ENCODE results near the gene BST2. TPM values are rescaled to one million over a fixed set of nuclear protein-coding genes. Genes with fewer than 3 reads are reported as not detected.

Gene BST2
- polyA plus RNA-seq, 1 of the 3 experiments (the other 2 are of a cell fraction), result 5.7 TPM

GRCh38 chr19:17419154-17419620, 13.8 kb upstream of the BST2 start:
- POLR2A ChIA-PET, result interaction anchor here (0.6 to 1.3 kb wide), 5 partner anchors 18 to 1300 kb away, joined by 3 to 7 read pairs (median 3); partner anchors contain the start of genes DDA1 and PGLS
- Histone ChIP-seq H3K9ac (peak overlapping the region; percentile 69; the same call in 1 of the 2 replicates), H3K36me3 (replicated peaks in 1 of 2; ENCODE audit: control insufficient read depth in 1 of 2, insufficient read depth in 2 of 2, low read length in 1 of 2) (peaks cover 3 to 7% of the 10 kb centered on the region in 2 experiments), H3K27me3 (ENCODE audit: insufficient read depth) (no peaks in the 10 kb centered on the region), H3K27ac (ENCODE audit: low read depth in 2 of 2, low read length in 1 of 2) (peak overlapping the region; percentile 59 to 76), H3F3A (replicated peaks; ENCODE audit: insufficient read depth) (peaks cover 7% of the 10 kb centered on the region), H4K20me1 (ENCODE audit: insufficient read depth) (no peaks in the 10 kb centered on the region), H3K9me3 (no peaks in the 10 kb centered on the region), H3K4me1 (ENCODE audit: control insufficient read depth in 1 of 2, insufficient read depth in 2 of 2, low read depth in 1 of 2, low read length in 1 of 2) (peaks cover 0 to 8% of the 10 kb centered on the region in 2 experiments; a peak in 1 of 4 replicates), H3K9me2 (no peaks in the 10 kb centered on the region), H3K79me2 (ENCODE audit: insufficient read depth) (no peaks in the 10 kb centered on the region), H3K4me2 (peak overlapping the region; percentile 83), H2AFZ (ENCODE audit: low read depth) (peak overlapping the region; percentile 99), H3K4me3 (ENCODE audit: low read depth in 2 of 2, low read length in 1 of 2) (peak overlapping the region; percentile 34 to 75)
- 37% methylated on average over 8 of the region's 8 CpGs for WGBS (ENCODE audit: low lambda C conversion rate)
- DNase-seq, result no peak
- TF ChIP-seq PBX3 (IDR thresholded peaks at IDR 0.05), result no peak
- TF ChIP-seq NFIC (IDR thresholded peaks at IDR 0.05; ENCODE audit: borderline replicate concordance), result no peak
- TF ChIP-seq USF2 (IDR thresholded peaks at IDR 0.05; ENCODE audit: borderline replicate concordance, low read depth, low read length), result no peak
- TF ChIP-seq USF1 (IDR thresholded peaks at IDR 0.05; ENCODE audit: borderline replicate concordance, low read depth), result no peak
- TF ChIP-seq FOXJ3 (CRISPR knock-in tag; IDR thresholded peaks at IDR 0.05), result no peak
- CTCF ChIA-PET, result interaction anchor here (0.7 to 3.5 kb wide), 9 partner anchors 10 to 52 kb away, joined by 3 to 11 read pairs (median 4); no protein-coding TSS in a partner anchor

GRCh38 chr19:17418710-17419109, 13.3 kb upstream of the BST2 start:
- peak overlapping the region in 1 of 2 experiments; percentile 75; a peak in 2 of 4 replicates for H3K4me3 ChIP-seq (ENCODE audit: low read depth in 2 of 2, low read length in 1 of 2)
- no peaks in the 10 kb centered on the region for H3K79me2 ChIP-seq (ENCODE audit: insufficient read depth)
- H3K9ac ChIP-seq, result no peak overlapping the region
- ChIA-PET CTCF (interaction anchor here (1.2 to 3.5 kb wide), 4 partner anchors 28 to 52 kb away, joined by 3 to 11 read pairs (median 6); no protein-coding TSS in a partner anchor), POLR2A (no interaction called here)
- H3K4me2 ChIP-seq, result peak overlapping the region; percentile 83
- no peaks in the 10 kb centered on the region for H3K9me3 ChIP-seq
- peaks cover 0 to 8% of the 10 kb centered on the region in 2 experiments; a peak in 1 of 4 replicates for H3K4me1 ChIP-seq (ENCODE audit: control insufficient read depth in 1 of 2, insufficient read depth in 2 of 2, low read depth in 1 of 2, low read length in 1 of 2)
- H4K20me1 ChIP-seq (ENCODE audit: insufficient read depth), result no peaks in the 10 kb centered on the region
- TF ChIP-seq ELF1 (IDR thresholded peaks at IDR 0.05) (no peak), RCOR1 (IDR thresholded peaks at IDR 0.05; ENCODE audit: low read length) (no peak), FOXJ3 (CRISPR knock-in tag; IDR thresholded peaks at IDR 0.05) (no peak), ZBTB33 (IDR thresholded peaks at IDR 0.05; ENCODE audit: borderline replicate concordance, low read depth) (no peak), RAD21 (IDR thresholded peaks at IDR 0.05; ENCODE audit: low read length) (no peak), MXI1 (IDR thresholded peaks at IDR 0.05; ENCODE audit: low read depth, low read length) (no peak), POLR2AphosphoS5 (IDR thresholded peaks at IDR 0.05; ENCODE audit: low read depth, low read length) (no peak), RFX5 (IDR thresholded peaks at IDR 0.05; ENCODE audit: low read length) (no peak), MEF2A (IDR thresholded peaks at IDR 0.05; ENCODE audit: borderline replicate concordance, low read depth) (no peak), JUND (IDR thresholded peaks at IDR 0.05) (no peak), EP300 (IDR thresholded peaks at IDR 0.05; ENCODE audit: borderline replicate concordance in 1 of 2, low read depth in 1 of 2, low read length in 1 of 2) (no peak), GATA2 (CRISPR knock-in tag; IDR thresholded peaks at IDR 0.05) (no peak), RXRA (IDR thresholded peaks at IDR 0.05; ENCODE audit: borderline replicate concordance, low read depth) (no peak), TEAD4 (IDR thresholded peaks at IDR 0.05; ENCODE audit: borderline replicate concordance, insufficient read depth) (no peak)
- no peaks in the 10 kb centered on the region for H3K27me3 ChIP-seq (ENCODE audit: insufficient read depth)
- no peaks in the 10 kb centered on the region for H3K9me2 ChIP-seq
- H3K27ac ChIP-seq (ENCODE audit: low read depth in 2 of 2, low read length in 1 of 2), result no peak overlapping the region
- H3K36me3 ChIP-seq (replicated peaks in 1 of 2; ENCODE audit: control insufficient read depth in 1 of 2, insufficient read depth in 2 of 2, low read length in 1 of 2), result peaks cover 3 to 7% of the 10 kb centered on the region in 2 experiments
- no peak for DNase-seq
- WGBS (ENCODE audit: low lambda C conversion rate), result 79% methylated on average over 3 of the region's 3 CpGs
- H3F3A ChIP-seq (replicated peaks; ENCODE audit: insufficient read depth), result peaks cover 7% of the 10 kb centered on the region
- H2AFZ ChIP-seq (ENCODE audit: low read depth), result peak overlapping the region; percentile 99; the same call in 1 of the 2 replicates
